HG02938 (cell line): ENCODE data around the gene FGD3.

ENCODE experiments used
- ATAC-seq: cut with Tn5 transposase; IDR thresholded peaks from one replicate; pipeline ENCODE4 v1.9.1; 2021; ENCODE audit warnings: mild to moderate bottlenecking, moderate library complexity; ENCODE audit not compliant: unreplicated experiment

Gene FGD3

DNA sequence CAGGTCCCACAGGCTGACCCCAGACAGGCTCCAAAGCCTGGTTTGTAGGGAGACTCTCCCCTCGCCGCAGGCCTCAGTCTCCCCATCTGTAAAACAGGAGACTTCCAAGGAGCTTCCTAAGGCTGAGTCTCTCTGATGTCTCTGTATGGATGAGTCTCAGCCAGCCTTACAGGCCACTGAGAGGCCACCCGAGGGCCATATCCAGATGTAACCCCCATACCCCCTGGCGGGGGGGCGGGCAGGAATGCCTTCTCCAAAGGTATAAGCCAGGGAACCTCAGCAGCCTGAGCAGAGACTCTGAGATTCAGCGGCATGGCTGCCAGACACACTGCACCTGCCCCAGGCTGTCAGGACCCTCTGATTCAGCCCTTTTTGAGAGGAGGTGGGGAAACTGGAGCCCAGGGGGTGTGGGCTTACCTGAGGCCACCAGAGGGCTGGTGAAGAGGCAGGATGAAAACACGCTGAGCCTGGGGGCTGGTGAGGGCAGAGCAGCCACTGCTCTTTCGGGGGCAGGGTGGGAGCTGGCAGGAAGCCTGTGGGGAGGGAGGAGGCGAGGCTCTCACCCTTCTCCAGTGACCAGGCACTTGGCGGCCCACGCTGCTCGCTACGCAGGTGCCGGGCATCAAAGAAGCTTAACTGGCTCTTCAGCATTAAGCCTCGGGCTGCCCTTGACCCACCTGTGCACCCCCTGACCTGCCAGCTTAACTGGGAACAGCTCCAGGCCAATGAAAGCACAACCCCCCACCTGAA, 105.6 kb downstream of the FGD3 start:
- no peak for ATAC-seq

DNA sequence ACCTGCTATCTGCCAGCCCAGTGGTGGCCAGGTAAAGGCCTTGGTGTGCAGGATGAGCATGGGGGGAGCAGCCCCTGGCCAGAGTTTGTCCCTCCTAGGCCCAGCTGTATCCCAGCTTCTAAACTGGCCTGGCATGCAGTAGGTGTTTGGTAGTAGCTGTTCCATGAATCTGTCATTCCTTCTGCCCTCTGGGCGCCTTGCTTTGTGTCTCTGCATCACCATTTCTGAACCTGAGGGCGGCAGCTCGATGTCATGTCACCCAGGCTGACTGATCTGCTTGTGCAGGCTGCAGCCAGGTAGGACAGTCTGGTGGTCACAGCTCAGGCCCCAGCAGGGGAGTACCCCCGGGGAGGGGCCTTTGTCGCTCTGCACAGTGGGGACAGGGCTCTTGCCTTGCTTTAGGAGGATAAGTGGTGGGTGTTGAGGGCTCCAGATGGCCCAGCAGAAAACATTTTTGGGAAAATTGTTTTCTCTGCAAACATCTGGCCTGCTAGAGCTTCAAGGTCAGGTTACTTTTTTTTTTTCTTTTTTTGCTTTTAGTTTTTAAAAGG, 106.5 kb downstream of the FGD3 start:
- no peak for ATAC-seq

DNA sequence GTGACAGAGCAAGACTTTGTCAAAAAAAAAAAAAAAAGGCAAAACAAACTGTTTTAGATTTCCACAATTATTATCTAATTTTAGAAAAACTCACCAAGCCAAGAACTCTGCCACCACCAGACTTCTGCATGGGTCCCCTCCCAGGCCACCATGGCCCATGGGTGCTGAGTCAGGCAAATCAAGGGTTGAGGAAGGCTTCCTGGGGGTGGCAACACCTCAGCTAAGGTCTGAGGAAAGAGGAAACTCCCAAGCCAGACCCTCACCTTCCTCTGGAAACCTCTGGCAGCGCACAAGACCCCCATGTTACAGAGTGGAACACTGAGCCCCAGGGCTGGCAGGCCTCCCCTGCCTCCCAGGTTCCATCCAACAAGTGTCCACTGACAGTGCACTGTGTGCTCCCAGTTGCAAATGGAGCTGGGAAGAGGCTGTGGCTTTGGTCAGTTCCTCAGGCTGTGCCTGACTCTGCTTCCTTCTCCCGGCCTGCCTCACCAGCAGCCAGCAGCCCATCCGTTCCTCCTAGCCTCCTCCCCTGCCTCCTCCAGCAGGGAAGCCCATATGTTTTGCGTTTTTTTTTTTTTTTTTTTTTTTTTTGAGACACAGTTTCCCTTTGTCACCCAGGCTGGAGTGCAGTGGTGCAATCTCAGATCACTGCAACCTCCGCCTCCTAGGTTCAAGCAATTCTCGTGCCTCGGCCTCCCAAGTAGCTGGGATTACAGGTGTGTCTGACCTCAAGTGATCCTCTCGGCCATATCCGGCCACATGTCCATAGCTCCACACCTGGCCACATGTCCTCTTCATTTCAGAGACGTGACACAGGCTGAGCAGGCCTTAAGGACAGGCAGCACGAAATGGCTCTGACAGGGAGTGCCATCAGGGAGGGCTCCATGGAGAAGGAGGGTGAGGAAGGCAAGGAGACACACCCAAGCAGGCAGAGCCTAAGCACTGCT, 107.7 kb downstream of the FGD3 start:
- no peak for ATAC-seq

DNA sequence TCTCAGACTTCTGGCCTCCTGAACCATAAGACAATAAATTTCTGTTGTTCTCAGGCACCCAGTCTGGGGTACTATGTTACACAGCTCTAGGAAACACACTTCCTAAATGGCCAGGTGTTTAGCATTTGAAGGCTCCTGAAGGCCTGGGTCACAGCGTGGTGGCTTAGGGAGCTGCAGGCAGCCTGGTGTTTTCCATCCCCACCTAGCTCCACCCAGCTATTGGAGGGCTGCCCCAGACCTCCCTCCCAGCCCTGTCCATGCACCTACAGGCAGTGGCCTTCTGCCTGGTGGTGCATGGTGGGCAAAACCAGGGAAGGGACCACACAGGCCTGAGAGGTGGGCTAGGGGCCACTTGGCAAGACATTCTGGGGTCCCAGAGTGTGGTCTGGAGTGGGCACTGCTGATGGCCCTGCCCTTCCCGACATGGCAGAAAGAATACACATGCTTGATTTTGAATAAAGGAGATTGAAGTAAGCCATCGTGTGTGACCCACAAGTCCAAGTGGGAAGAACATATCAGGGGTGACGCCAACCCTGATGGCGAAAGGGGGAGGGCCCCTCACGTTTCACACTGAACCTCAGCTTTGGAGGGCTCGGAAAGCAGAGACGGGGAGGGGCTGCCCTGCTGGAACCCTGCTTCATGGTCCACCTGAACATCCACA, 109.8 kb downstream of the FGD3 start:
- ATAC-seq = no peak

DNA sequence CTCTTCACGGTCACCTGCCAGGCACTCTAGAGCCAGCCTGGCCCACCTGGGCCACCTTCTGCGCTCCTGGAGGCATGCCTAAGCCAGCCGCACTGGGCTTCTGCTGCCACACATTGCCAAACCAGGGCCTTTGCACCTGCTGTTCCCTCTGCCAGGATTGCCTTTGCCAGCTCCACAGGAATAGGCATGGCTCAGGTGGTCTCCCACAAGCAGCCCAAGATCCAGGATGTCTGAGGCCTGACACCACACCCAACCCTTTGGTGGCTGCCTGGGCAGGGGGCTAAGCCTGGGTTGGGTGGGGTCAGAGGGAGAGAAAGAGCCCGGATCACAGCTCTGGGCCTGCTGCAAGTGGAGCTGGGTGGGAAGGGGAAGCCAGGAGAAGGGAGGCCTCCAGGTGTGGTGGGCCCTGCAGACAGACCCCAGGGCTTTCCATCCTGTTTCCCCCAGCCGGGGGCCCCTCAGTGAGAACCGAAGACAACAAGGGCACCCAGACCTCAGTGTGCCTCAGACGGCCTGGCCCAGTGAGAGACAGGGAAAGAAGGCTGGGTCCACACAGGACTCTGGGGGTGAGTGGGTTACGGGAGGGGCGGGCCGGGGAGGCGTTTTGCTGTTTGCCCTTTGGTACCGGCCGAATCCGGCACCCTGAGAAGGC, 110.5 kb downstream of the FGD3 start:
- ATAC-seq = peak; percentile 7

DNA sequence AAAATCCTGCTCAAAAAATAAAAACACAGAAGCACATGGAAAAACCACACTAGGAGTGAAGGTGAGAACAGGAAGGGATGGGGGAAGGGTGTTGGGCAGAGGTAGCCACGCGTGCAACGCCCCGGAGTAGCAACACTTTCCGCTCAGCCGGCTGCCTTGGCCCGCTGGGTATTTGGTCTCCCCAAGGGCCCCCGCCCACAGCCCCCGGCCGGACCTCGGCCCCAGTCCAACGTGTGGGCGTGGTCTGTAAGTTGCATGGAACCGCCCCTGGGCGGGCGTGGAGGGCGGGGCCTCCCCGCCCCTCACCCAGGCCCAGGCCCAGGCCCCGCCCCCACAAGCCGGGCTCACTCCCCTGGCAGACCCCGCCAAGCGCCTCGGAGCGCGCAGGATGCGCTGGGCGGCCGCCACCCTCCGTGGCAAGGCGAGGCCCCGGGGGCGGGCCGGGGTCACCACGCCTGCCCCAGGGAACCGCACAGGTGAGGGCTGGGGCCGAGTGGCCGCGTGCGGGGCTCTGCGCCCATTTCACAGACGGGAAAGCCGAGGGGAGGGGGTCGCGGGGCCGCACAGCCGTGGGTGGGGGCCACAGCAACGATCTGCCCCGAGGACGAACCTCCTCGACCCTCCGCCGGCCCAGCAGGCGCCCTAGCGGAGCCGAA, 111.2 kb downstream of the FGD3 start, which contains the start of gene SUSD3:
SUSD3 (plus strand) TSS at position 347 of the 656 bp plus-strand sequence; CDS start at position 389, 42 bp downstream.
- peak; percentile 39 for ATAC-seq

DNA sequence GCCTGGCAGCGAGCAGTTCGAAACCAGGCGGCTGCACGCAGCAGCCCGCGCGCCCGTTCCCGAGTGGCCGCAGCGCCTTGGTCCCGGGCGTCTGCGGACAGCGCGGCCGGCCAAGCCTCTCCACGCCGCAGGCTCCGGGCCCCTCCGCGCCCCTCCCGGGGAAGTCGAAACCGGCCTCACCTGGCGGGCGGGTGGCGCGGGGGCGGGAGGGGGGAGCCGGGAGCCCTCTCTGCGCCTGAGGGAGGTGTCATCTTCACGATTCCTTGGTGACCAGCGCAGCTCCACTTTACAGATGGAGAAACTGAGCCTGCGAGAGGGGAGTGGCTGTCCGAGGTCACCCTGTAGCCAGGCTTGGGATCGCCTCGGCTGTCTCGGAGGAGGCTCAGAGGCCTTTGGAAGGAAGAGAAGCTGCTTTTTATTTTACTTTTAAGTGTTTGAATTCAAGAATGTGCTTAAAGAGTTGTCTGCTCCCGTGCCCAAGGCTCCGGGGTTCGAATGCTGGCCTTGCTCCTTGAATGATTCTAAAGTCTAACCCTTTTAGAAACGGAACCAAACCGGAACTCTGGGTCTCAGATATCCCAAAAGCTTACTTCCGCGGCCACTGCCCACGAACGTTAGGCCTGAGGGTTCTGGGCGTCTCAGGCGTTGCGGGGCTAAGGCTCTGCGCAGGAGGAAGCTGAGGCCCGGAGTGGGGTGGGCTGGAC, 111.8 kb downstream of the FGD3 start:
- no peak for ATAC-seq

DNA sequence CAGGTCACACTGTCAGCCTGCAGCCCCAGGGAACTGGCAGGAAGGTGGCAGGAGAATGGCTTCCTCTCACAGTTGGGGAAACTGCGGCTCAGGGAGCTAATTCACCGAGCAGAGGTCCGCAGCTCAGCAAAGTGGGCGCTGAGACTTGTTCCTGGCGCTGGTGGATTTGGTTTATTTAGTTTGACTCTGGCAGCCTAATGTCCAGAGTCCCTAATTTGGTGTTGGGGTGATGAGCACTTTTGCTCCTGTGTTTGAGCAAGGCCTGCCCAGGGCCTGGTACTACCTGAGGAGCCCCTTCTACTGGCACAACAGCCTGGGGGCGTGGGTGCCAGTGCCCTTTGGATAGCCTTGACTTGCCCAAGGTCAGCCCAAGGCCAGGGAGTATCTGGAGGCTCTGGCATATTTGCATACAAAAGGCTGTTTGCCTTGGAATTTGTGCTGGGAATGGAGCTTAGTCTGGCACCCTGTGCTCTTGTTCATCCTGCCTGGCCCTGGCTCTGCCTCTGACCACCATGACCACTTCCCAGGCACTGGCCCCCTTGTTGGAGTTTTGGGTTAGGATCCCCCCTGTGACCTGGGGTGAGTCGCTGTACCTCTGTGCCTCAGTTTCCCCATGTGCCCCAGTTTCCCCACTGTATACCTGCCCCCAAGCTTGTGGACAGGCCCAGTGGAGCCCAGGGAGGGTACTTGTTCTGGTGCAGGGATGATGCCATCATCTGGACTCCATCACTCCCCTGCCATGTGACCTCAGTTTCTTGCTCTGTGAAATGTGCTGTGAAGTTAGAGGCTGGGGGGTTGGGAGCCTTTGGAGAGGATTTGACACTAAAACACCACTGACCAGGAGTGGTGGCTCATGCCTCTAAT, 112.6 kb downstream of the FGD3 start:
- ATAC-seq = no peak

DNA sequence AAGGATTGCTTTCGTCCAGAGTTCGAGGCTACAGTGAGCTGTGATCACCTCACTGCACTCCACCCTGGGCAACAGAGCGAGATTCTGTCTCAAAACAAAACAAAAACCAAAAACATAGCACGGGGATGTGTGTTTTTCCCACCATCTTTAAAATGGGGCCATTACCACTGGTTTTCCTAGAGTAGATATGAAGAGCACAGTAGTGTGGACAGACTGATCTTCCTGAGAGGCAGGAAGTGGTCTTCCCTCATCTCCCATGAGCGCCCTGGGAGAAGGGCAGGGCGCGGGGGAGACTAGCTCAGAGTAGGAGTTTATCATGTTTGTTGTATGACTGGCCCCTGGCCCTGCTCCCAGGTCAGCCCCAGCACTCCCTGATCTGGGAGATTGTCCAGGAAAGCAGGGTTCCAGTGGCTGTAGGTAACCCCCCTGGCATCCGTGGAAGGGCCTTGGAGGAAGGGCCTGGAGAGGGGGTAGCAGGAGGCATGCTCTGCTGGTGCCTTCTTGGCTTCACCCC, 113.5 kb downstream of the FGD3 start:
- no peak for ATAC-seq

DNA sequence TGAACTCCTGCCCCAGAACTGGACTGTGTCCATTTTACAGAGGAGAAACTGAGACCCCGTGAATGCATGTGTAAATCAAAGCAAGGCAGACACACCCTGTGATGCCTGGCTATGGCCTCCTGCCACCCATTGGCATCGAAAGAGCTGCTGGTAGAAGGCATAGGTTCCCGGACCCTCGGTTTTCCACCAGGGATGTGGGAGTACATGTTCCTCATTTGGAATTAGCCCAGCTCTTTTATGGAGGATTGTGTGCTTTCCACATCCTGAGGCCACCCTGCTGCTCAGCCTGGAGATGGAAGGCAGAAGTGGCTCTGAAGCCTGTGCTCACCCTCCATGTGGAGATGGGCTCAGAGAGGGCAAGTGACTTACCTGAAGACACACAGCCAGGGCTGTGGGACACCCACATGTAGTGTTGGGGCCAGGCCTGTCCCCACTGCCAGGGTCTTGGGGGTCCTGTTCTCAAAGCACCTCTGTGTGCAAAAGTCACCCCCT, 114.0 kb downstream of the FGD3 start:
- no peak for ATAC-seq

DNA sequence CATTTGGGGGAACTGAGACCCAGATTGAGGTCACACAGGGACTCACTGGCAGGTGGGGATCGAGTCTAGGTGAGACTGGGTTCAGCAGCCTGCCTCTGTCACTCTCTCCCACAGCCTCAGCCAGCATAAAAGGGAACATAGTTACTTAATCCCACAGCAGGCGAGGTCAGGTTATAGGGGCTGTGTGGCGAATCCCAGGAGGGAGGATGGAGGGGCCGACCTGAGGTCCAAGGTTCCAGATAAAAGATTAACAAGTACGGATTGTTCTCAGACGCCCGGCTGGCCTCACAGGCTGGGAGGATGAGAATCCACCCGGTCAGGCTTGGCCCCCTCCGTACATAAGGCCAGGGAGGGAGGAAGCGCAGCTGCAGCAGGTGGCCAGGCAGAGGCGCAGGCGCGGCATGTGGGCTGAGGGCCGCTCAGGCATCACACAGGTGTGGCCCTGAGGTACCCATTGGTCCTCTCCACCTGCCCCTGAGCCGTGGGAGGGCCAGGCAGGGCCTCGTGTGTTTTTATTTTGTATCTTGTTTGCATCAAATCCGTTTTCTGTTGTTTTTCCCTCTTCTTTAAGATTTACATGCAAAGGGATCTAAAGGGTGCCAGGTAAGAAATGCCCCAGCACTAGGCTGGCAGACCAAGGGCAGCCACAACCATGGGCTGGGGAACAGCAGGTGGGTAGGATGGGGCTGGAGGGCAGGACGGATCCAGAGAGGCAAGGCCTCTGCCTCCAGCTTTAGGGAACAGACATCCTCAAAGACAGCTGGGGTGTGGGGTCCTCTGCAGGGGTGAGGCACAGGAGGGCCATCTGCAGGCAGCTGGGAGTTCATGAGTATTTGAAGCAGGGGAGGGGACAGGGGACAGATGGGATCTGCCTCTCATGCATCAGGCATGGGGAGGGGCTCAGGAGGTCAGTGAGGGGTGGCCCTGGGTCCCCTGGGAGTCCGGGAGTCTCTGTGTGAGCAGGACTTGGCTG, 114.8 kb downstream of the FGD3 start:
- no peak for ATAC-seq

DNA sequence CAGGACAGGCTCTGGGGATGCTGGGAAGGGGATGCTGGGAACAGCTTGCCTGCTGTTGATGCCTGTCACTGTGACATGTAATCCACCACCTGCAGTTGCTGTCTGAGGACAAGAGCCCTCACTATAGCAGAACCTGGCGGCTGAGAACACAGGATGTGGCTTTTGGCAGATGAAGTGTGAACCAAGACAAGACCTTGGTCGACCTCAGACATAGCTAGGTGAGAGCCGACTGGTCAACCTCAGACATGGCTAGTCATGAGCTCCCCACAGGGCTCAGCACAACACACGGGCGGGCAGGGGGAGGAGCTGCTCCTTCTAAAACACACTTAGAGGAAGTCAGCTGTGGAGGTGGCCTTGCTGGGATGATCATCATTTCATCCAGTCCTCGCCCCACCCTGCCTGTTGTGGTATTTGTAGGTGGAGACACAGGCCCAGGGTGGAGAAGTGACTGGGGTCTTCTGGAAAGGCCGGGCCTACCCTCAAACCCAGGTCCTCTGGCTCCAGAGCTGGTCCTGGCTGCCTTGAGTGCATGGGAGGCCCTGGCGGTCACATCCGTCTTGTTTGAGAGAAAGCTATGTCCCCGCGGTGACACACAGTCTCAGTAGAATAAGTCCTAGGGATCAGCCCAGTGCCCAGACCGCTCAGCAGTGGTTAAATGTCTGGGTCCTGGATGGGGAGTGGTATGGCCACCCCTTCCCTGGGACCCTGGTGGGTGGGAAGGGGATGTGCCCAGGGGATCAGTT, 117.2 kb downstream of the FGD3 start:
- peak; percentile 94 for ATAC-seq

DNA sequence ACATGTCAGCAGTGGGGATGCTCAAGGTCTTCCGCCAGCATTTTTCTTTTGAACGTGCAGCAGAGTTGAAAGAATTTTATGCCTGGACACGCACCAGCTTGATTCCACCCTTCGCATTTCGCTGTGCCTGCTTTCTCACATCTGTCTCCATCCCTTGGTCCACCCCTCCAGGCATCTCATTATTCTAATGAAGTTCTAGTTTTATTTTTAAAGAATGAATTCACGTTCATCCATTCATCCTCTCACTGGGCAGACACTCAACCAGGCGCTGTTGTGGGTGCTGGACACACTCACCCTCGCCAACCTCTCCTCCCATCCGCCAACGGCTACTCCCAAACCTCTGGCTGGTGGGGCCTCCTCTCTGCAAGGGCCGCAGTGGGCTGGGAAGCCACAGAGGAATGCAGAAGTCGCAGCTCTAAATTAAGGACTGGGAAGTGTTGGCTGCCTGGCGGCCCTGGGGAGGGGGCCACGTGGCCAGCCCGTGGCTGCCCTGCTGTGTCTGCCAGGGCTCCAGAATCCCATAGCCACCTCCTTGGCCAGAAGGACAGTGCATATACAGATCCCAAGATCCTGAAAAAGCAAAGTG, 117.9 kb downstream of the FGD3 start:
- no peak for ATAC-seq

DNA sequence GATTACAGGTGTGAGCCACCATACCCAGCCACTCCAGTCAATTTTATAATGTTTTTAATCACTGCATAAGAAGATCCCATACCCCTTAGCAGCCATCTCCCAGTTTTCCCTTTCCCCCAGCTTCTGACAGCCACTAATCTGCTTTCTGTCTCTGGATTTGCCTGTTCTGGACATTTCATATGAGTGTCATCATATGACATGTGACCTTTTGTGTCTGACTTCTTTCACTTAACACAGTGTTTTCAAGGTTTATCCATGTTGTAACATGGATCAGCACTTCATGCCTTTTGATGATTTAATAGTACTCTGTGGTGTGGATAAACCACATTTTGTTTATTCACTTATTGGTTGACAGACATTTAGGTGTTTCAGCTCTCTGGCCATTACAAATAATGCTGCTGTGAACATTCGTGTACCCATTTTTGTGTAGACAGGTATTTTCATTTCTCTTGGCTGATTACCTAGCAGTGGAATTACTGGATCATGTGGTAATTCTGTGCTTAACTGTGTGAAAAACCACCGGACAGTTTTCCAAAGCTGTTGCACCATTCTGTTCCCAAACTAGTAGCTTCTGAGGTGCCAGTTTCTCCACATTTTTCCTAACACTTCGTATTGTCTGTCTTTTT, 119.8 kb downstream of the FGD3 start:
- ATAC-seq = no peak

DNA sequence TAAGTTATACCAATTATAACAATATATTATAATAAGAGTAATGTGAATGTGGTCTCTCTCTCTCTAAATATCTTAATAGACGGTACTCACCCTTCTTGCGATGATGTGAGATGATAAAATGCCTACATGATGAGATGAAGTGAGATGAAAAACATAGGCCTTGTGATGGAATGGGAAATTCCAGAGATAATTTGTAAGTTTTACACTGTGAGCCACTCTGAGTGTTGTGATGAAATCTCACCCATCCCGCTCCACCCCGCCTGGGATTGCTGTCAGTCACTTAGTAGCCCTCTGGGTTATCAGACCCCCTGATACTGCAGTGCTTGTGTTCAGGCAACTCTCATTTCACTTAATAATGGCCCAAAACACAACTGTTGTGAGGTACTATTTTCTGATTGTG, 121.6 kb downstream of the FGD3 start:
- no peak for ATAC-seq
